Stimulated activated CD4-positive, alpha-beta T cell treated with anti-CD3 and anti-CD28 coated beads, Interleukin-1b, Interleukin-23, amount 100 ng/mL, for 4 hours (primary cell): ENCODE measurements around the gene CLMN.

Source experiments
- DNase-seq, 2 donors: peaks; one replicate each; pipeline ENCODE4 v3.0.0-alpha.2; 2020; ENCODE audit warnings: low read depth in 2 of 2

CLMN gene

DNA sequence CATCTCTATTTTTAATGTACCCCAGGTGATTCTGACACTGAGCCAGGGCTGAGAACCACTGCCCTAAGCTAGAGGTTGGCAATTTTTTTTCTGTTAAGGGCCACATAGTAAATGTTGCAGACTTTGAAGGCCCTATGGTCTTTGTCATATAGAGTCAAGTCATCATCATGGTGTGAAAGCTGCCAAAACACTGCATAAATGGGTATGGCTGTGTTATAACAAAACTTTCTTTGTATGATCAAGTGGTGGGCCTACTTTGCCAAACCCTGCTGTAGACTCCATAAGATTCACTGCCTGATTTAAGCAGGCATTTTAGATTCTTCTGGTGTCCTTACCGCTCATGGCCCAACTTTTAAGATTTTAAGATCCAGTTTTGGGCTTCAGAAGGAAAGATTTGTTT lies 76.8 kb downstream of the CLMN start:
- no peak for DNase-seq

DNA sequence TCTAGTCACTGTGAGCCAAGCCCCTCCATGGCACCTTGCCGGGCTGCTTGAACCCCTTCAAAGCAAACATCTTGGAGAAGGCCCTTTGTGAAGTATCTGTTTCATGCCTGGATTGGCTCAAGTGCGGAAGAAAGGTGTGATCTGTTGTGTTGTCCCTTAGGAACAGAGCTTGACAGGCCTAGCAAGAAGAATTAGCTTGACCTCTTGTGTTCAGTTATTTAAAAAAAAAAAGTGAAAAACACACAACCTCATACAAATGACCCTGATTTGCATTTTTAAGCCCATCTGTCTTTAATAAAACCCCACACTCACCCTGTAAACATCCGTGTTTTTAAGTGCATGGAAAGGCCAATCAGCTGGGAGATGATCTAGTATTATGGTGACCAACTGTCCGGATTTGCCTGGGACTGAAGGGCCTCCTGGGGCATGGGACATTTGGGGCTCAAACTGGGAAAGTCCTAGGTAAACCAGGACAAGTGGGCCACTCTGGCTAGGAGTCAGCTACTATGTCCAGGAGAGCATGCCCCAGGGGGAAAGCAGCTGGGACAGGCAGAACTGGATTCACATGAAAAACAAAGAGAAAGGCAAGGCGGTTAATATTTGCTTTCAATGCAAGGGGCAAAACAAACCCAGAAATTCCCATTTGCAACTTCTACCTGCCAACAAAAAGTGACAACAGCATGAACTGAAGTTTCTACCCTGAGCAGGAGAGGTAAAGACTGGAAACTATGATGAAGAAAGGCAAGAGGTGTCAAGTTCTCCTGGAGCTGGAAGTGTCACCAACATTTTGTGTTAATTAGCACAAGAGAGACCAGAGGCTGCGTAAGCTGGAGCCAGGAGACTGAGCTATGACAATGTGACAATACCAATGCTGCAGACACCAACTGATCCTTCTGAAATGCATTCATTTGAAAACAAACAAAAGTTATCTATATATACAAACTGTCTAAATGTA lies 78.6 kb downstream of the CLMN start:
- no peak for DNase-seq

DNA sequence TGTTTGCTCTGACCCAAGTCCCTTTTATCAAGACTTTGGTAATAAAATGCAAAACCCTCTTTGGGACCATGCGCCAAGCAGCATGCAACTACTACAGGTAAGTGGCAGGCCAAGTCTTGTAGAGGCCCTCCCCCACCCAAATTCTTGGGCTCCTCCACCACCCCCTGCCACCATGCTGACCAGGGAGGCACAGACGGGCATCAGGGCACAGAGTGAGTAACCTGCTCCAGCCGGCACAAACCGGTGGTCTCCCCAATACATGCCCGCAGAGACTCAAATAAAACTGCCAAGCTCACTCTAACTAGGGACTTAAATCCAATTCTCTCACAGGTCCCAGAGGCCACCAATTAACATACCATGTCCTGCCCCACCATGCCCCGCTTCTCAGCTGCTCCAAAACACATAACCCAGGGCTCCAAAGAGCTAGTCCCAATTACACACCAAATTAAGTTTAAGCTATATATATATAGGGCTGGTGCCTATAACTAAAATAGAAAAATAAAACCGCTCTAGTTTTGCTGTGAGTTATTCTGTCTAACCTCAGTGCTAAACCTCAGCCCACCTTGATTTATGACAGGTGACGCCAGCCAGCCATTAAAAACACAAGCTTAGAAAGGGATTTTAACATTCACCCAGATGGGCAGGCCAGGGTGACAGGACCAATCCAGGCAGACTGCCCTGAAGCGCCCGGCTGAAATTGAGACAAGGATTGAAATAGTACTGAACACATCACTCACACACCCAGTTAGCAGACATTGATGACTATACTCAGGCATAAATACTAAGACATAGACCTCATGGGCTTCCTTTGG lies 81.0 kb downstream of the CLMN start:
- no peak for DNase-seq

DNA sequence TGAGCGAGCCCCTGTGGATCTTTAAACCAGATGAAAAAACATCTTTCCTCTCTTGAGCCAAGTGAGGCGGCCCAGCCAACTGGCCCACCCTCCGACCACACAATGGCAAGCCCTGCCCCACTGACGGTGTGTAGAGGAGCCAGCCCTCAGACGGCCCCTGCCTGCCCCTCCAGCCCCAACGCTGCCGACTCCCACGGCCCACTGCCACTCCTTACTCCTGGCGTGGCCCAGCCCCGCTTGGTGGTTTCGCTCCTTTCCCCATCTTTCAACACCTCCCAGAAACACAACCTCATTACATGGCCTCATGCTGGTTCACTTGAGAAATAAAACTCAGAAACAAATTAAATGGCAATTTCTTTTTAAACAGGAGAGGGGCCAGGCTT lies 81.8 kb downstream of the CLMN start:
- DNase-seq = no peak

DNA sequence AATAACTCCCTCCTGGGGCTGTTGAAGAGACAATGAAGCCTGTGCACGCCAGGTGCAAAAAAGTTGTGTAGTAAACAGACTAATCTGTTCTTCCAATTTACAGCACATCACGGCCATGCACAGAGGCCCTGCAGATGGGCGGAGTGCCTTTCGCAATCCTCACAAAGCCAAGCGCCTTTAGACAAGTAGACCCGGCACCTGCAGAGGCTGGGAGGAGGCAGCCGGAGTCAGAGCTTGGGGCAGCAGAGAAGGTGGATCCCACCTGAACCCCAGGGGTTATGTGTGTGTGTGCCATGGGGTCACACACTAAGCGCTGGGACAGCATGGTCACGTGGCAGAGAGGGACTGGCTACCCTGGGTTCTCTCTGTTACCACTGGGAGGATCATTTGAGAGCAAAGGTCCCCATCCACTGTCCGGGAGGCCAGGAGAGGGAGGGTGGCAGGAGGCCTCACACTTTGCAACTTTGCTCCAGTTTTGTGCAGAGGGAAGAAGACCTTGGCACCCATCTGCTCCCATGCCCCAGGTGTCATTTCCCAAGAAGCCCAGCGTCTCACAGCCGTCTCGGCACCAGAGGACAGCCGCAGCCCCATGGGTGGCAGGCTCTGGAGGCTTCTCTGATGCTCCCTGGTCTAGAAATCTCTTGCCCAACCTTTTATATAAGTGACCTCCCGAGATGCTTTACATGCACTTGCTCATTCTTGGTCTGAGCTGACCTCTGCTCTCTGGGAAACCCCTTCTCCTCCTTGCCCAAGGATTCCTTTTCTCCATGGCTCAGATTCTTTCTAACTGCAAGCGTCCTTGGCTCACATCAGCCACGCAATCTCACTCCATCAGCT lies 82.4 kb downstream of the CLMN start:
- DNase-seq = no peak

DNA sequence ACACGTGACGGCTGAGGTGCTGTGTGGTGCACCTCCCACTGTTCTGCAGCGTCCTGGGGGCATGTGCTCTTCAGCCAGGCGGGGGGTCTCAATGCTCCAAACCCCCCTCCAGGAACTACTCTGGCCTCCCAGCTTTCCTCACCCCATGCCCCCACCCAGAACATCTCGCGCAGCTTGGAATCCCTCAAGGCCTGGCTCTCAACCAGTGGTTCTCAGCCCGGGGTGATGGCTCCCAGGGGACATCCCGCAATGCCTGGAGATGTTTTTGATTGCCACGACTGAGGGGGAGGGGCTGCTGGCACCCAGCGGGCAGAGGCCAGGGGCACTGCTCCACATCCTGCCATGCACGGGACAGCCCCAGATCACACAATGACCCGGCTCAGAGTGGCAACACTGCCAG lies 83.5 kb downstream of the CLMN start:
- DNase-seq = no peak

DNA sequence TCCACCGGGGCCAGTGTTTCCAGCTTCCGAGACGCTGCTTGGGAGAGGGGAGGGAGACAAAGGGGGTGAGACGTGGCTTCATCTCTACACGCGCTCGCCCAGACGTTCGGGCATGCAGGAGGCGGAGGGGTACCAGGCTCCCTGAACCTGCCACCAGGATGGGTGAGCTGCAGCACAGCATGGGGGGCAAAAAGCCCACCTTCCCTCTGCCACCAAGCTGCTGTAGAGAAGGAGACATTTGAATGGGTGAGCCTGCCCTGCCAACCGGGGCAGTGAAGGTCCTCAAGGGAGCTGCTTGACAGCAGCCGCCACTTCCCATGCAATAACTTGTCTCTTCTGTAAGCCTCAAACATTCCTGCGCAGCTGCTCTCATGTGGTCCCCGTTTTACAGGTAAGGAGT lies 83.9 kb downstream of the CLMN start:
- no peak for DNase-seq

DNA sequence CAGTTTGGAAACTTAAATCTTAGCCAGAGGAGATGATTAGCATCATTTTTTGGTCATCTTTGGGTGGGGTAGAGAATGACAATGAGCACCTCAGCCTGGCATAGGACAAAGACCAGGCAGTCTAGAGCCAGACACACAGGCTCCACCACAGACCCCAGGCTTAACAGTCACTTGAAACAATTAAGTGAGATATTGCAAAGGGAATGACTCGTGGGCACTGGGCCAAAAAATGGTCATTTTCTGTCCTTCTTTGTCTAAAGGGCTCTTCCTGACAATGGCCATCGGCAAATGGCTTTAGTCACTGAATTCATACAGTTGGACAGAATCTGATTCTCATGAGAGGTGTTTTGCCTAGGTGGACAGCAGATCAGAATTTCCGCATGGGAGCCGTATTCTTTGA lies 84.4 kb downstream of the CLMN start:
- DNase-seq = no peak

DNA sequence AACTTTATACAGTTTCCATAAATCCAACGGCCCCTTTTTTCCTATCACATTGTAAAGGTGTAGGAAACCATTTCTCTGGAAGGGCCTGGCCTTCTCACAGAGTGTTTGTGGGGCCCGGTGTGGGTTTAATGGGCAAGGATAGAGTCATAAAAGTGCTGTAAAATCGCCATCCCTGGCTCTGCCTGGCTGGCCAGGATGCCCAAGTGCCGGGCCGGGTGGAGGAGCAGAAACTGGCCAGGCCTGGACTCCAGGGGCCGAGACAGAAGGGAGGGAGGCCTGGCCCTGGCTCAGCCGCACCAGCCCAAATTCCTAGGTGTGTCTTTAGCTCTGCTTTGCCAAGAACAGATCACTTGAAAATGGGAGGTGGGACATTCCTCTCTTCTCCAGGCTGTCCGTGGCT lies 85.3 kb downstream of the CLMN start:
- DNase-seq = no peak

DNA sequence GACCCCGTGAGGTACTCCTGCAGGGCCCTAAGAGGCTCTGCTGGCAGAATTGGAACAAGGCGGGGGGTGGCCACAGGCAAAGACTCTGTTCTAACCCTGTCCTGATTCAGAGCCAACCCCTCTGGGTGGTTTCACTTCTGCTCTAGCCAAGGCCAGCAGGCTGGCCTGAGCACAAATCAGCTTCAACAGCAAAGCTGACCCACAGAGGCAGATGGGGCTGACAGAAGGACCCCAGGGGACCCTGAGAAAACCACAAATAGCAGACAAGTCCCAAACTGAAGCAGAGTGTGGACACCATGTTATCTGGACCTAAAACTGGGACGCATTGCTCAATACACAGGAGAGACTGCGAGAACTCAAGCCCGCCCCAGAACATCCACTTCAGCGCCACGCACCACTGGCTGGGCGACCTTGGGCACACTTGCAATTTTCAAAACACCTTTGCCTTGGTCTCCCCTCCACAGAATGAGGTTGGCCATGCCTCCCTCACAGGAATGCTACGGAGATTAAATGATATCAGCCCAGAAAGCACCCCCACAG lies 85.9 kb downstream of the CLMN start:
- DNase-seq = no peak

DNA sequence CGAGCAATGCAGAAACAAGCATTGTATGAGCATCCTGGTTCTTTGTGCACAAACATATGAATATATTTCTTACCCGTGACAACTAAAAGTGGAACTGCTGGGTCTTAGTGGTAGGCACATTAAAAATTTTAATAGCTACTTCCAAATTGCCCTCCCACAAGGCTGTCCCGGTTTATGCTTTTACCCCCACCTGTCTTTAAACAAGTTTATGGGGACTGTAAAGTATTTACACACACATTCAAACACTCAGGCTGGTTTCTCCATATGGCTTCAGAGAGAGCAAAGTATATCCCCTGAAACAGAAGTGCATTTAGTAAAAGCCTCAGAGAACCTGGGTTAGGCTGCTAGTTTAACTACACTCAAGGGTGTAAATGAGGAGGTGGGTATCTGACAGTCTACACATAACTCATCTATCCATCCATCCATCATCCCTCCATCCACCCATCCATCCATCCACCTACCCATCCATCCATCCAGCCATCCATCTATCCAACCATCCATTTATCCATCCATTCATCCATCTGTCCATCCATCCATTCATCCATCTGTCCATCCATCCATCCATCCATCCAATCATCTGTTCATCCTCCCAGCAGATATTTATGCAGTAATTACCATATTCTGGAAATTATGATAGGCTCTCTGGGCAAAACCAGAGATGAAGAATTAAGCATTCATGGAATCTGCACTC lies 86.7 kb downstream of the CLMN start:
- DNase-seq = no peak

DNA sequence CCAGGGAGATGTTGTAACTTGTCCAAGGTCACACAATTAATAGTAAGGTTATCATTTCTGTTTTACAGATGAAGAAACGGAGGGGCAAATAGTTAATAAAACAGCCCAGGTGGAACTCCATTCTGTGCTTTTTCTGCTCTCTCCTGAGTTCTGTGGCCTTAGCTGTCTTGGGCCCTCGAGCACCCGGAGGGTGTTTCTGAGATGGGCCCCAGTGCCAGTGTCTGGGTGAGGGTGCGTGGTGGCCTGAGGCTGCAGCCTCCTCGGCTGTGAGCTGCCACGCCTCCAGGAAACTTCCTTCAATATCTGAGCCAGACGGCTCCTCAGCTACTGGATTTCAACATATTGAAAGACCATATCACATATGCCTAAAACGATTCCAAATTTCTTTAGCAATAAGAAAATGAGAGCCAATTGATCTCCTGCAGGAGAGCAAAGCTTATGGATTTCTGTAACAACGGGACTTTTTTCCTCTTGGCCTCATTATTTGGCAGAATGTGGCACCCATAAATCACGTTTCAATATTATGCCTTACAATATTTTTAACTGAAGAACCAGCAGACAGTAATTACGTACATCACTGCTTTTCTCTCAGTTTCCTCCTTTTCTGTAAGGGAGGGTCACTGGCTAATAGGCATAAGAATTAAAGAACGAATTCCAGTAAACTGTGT lies 87.6 kb downstream of the CLMN start:
- DNase-seq = no peak

DNA sequence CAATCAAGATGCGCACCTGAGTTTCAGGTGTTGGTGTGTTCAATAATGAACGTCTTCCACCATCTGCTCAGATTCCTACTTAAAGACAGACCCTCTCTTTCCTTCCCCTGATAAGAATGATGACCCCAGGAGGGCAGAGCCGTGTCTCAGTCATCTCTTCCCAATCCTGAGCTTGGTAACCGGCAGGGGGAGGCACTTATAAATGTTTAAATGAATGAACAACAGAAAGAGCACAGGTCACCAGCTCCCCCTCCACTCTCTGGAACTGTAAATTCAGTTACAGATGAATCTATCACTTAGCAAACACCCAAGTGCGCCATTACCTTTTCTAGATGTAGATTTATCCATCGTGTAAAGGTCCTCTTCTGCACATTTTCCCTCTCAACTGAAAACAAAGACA lies 90.0 kb downstream of the CLMN start:
- no peak for DNase-seq

DNA sequence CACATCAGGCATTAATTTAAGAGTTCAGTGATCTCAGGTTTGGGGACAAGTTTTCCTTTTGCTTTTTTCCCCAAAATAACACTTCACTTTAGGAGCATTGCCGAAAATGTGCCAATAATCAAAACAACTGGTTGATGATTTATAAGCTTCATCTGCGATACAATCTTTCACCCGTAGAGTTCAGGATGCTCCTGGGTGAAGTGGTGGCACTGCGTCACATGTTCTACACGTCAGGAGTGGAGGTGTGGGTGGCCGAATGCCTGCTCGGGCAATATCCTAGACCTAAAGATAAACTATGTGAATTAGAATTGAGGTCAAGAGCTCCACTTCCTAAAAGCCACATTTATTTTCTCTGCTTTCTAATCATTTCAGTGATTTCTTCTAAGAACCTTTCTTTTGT lies 91.5 kb downstream of the CLMN start:
- no peak for DNase-seq

DNA sequence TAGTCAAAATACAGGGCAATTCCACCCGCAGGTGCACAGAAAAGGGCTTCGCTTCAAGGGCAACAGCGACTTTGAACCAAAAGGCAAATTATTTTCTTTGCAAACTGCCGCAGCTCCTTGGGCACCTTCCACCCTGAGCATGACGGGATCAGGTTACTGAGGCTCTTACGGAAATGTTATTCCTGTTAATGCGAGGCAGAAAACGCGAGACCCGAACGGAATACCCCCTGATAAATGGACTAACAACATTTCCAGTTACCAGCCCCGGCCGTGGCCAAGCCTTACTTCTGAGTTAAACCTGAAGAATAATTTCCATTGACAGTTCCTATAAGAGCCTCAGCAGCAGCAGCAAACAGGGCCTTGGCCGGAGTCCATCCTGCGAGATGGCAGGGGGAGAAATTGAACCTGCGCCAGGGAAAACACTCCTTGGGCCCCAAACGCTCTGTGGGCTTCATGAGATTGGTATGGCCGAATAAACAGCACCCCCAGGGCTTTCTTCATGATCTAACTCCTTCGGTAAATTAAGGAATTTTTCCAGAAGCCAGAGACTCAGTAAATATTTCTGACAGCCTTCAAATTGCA lies 92.3 kb downstream of the CLMN start:
- no peak for DNase-seq

DNA sequence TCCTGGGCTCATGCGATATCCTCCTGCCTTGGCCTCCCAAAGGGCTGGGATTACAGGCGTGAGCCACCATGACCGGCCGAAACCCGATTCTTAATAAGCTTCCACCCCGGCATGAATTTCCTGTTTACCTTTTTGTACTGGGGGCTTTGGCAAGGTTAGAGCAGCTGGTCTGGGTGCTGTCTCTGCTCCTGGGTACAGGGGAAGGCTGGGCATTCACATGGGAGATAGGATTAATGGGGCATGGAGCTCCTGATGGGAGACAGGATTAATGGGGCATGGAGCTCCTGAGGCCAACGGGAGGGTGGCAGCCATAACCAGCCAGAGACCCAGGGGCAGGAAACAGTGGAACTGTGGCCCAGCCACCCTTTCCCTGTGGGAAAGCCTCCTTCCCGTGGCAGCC lies 92.9 kb downstream of the CLMN start:
- DNase-seq = no peak

DNA sequence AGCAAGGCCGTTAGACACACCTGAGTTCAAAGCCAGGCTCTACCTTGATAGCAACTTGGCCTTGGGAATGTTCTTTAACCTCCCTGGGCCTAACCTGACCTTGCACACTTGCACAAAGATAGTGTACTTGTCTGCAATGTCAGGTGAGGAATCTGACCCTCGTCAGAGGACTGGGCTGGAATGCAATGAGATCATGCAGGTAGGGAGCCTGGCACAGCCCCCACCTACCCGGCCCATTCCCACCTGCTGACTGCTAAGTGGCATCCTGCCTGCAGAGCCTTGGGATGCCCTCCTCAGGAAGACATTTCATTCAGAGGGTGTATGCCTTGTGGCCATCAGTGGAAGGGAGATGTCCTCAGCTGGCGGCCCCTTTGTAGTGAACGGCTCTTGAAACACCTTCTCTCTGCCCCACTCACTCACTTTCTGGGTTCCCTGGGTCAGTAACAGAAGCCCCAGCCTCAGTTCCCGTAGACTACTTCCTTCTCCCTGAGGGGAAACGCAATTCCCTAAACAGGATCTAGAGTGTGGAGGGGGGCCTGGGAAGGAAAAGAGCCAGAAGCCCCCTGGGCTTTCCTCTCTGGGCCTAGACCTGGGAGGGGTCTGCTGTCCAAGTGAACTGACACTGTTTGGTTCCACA lies 94.3 kb downstream of the CLMN start:
- DNase-seq = no peak

DNA sequence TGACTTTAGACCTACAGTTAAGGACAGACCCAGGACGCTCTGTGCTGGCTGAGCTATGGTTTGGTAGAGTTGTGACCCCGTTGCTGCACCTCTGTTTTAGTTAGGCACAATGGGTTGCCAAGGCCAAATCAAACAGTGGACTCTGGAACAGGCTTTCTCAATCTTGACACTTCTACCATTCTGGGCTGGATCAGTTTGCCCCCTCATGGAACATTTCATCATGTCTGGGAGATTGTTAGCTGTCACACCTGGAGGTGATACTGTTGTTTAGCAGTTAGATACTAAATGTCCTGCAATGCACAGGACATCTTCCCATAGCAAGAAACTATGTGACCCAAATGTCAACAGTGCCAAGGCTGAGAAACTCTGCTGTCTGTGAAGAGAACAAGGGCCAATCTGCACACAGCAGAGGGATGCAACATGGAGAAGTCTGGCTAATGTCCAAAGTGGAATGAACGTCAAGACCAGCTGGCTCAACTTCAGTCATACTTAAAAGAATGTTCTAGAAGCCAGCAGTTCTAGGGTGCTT lies 96.8 kb downstream of the CLMN start:
- no peak for DNase-seq

DNA sequence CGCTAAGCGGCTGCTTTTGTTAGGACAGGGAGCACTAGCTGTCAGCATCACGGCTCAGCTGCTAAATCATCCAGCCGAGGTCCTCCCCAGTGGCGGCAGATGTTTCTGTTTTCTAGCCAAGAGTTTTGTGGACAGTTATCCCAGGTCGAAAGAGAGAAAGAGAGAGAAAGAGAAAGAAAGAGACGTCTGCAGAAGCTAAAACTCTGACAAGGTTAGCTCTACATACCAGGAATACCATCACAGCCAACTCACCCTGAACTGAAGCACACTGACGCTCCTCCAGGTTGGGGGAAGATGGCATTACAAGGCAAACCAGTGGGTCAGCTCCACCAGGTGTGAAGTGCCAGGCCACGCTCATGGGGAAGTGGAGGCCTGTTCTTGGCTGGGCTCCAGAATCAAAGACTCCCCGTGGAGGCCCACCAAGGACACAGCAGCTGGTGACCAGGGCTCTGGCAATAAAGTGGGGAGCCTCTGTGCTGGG lies 97.5 kb downstream of the CLMN start:
- DNase-seq = no peak
